SK-N-SH (cell line): ENCODE results near the gene APBA2.

Experiments
- CTCF ChIP-seq: fragments of 200-600 bp; sonication (generic); IDR thresholded peaks from 2 replicates; pipeline ENCODE4 v1.6.1; 2017; ENCODE audit warnings: antibody characterized with exemption, mild to moderate bottlenecking, moderate library complexity
- ELF1 ChIP-seq: IDR thresholded peaks from 2 replicates; pipeline ENCODE4 v1.4.0; 2012
- EP300 ChIP-seq, 2 experiments: IDR thresholded peaks; 2 replicates each; pipeline versions ENCODE4 v1.4.0 to v1.6.1; 2012; ENCODE audit warnings: borderline replicate concordance in 1 of 2, low read depth in 1 of 2, low read length in 1 of 2
- IRF3 ChIP-seq: fragments of 150-350 bp; IDR thresholded peaks from 2 replicates; pipeline ENCODE4 v1.6.1; 2016; ENCODE audit warnings: mild to moderate bottlenecking, low read depth, low read length
- MAX ChIP-seq: IDR thresholded peaks from 2 replicates; pipeline ENCODE4 v1.4.0; 2012; ENCODE audit warnings: low read depth
- MEF2A ChIP-seq: IDR thresholded peaks from 2 replicates; pipeline ENCODE4 v1.4.0; 2012; ENCODE audit warnings: low read depth, borderline replicate concordance
- NFIC ChIP-seq: IDR thresholded peaks from 2 replicates; pipeline ENCODE4 v1.4.0; 2012; ENCODE audit warnings: borderline replicate concordance
- POLR2AphosphoS5 ChIP-seq: IDR thresholded peaks from 2 replicates; pipeline ENCODE4 v1.6.1; 2012; ENCODE audit warnings: low read depth, low read length
- REST ChIP-seq: IDR thresholded peaks from 2 replicates; pipeline ENCODE4 v1.6.1; 2012; ENCODE audit warnings: mild to moderate bottlenecking, low read depth, low read length, moderate library complexity
- SIN3A ChIP-seq: IDR thresholded peaks from 2 replicates; pipeline ENCODE4 v1.6.1; 2012; ENCODE audit warnings: low read depth, mild to moderate bottlenecking, low read length, moderate library complexity, borderline replicate concordance
- SMC3 ChIP-seq: IDR thresholded peaks from 2 replicates; pipeline ENCODE4 v1.6.1; 2012; ENCODE audit warnings: low read depth, low read length, improper control_type of control experiment
- TAF1 ChIP-seq: IDR thresholded peaks from 2 replicates; pipeline ENCODE4 v1.6.1; 2012; ENCODE audit warnings: low read depth, mild to moderate bottlenecking, low read length, moderate library complexity, borderline replicate concordance
- USF2 ChIP-seq: fragments of 150-350 bp; IDR thresholded peaks from 2 replicates; pipeline ENCODE4 v1.6.1; 2017; ENCODE audit warnings: antibody characterized with exemption, low read length, low read depth, borderline replicate concordance

GRCh38 chr15:28995705-28996104, 109.9 kb downstream of the APBA2 start:
- TF ChIP-seq USF2: no peak
- no peak for TF ChIP-seq SIN3A
- no peak for TF ChIP-seq MEF2A
- no peak for TF ChIP-seq ELF1
- no peak for TF ChIP-seq CTCF
- no peak for TF ChIP-seq IRF3
- no peak for TF ChIP-seq MAX
- no peak for TF ChIP-seq POLR2AphosphoS5
- no peak for TF ChIP-seq EP300 (IDR thresholded peaks at IDR 0.05; ENCODE audit: borderline replicate concordance in 1 of 2, low read depth in 1 of 2, low read length in 1 of 2)
- TF ChIP-seq TAF1: no peak
- TF ChIP-seq NFIC: no peak
- TF ChIP-seq REST: no peak
- TF ChIP-seq SMC3: no peak
